Activated CD4-positive, alpha-beta T cell treated with anti-CD3 and anti-CD28 coated beads for 36 hours (primary cell): Measurements from ENCODE around the gene SORCS2. TPM values are rescaled to one million over a fixed set of nuclear protein-coding genes. Genes with fewer than 3 reads are reported as not detected.
"Not testable (repeated sequence)": the region's sequence is repeated elsewhere in the genome, so short reads cannot be mapped to it uniquely, and the experiment has no call there.

Source experiments
- ATAC-seq: fragments of 200-7000 bp; cut with Tn5 transposase; one replicate; pipeline ENCODE4 v1.10.0; 2021; ENCODE audit warnings: mild to moderate bottlenecking, moderate library complexity
- CTCF ChIA-PET: fragments of 350-600 bp; sonication (Branson Sonifier 250); formaldehyde crosslinking; loops from one replicate; lab custom pipeline; 2021; ENCODE audit warnings: antibody characterized with exemption; lab: Charles Lee
- POLR2A ChIA-PET: fragments of 350-600 bp; sonication (Branson Sonifier 250); formaldehyde crosslinking; loops from one replicate; lab custom pipeline; 2021; ENCODE audit warnings: antibody characterized with exemption, inconsistent platforms; lab: Charles Lee
- DNase-seq: peaks from one replicate; pipeline ENCODE4 v3.0.0-alpha.2; 2020
- H3K27ac Mint-ChIP-seq: one replicate; pipeline ENCODE4 v1.8.0; 2021; ENCODE audit warnings: mixed read lengths
- H3K27me3 Mint-ChIP-seq: one replicate; pipeline ENCODE4 v1.8.0; 2021; ENCODE audit warnings: mixed read lengths
- H3K36me3 Mint-ChIP-seq: one replicate; pipeline ENCODE4 v1.8.0; 2021; ENCODE audit warnings: low read depth, mixed read lengths
- H3K4me1 Mint-ChIP-seq: one replicate; pipeline ENCODE4 v1.8.0; 2021; ENCODE audit warnings: mixed read lengths
- H3K4me3 Mint-ChIP-seq: one replicate; pipeline ENCODE4 v1.8.0; 2021; ENCODE audit warnings: mild to moderate bottlenecking, moderate library complexity, mixed read lengths
- H3K9me3 Mint-ChIP-seq: one replicate; pipeline ENCODE4 v1.8.0; 2021; ENCODE audit warnings: low read depth, mixed read lengths
- intact Hi-C, 2 experiments: fragments of 100-400 bp; cut with DNase I in 1 of 2; cut with micrococcal nuclease in 1 of 2; formaldehyde crosslinking; loops; one replicate each; pipeline versions ENCODE4 v1.14.2 to v1.15.1; 2022 to 2024; cut with DNase I, micrococcal nuclease
- total RNA-seq, 2 experiments: library from RNA; stranded (reverse); gene quantifications; one replicate each; pipeline ENCODE4 v1.2.3, GENCODE V29; 2021

SORCS2 gene
- total RNA-seq, 2 experiments from 2014 or later: 0.04 TPM; not detected in 1

GRCh38 chr4:7564242-7564641 is 371.9 kb downstream of the SORCS2 start:
- DNase-seq (no peak), ATAC-seq (no peak)
- Mint-ChIP-seq H3K4me3 (no peak overlapping the region), H3K36me3 (no peaks in the 10 kb centered on the region), H3K27ac (no peak overlapping the region), H3K9me3 (no peaks in the 10 kb centered on the region), H3K4me1 (no peaks in the 10 kb centered on the region), H3K27me3 (no peaks in the 10 kb centered on the region)
- CTCF ChIA-PET: interaction anchor here (0.8 kb wide), 1 partner anchor 22 kb away, joined by 3 read pairs; no protein-coding TSS in a partner anchor
- POLR2A ChIA-PET: no interaction called here
- intact Hi-C loops: no loop called here

GRCh38 chr4:7565483-7565882 is 373.1 kb downstream of the SORCS2 start:
- Mint-ChIP-seq H3K27me3 (no peaks in the 10 kb centered on the region), H3K27ac (no peak overlapping the region), H3K9me3 (no peaks in the 10 kb centered on the region), H3K4me1 (no peaks in the 10 kb centered on the region), H3K36me3 (no peaks in the 10 kb centered on the region), H3K4me3 (no peak overlapping the region)
- intact Hi-C loops: no loop called here
- POLR2A ChIA-PET: no interaction called here
- CTCF ChIA-PET: no interaction called here
- ATAC-seq: no peak
- no peak for DNase-seq

- H3K9me3 Mint-ChIP-seq: no peaks in the 10 kb centered on the region
- CTCF ChIA-PET: no interaction called here
- POLR2A ChIA-PET: no interaction called here
- no peaks in the 10 kb centered on the region for H3K4me1 Mint-ChIP-seq
- H3K27ac Mint-ChIP-seq: no peak overlapping the region
- H3K27me3 Mint-ChIP-seq: no peaks in the 10 kb centered on the region
- no peaks in the 10 kb centered on the region for H3K36me3 Mint-ChIP-seq
- DNase-seq (no peak), ATAC-seq (no peak)
- intact Hi-C loops: no loop called here
- H3K4me3 Mint-ChIP-seq: no peak overlapping the region
Observed at GRCh38 chr4:7569810-7570783, 377.8 kb downstream of the SORCS2 start.

GRCh38 chr4:7571001-7571400 is 378.7 kb downstream of the SORCS2 start:
- Mint-ChIP-seq H3K9me3 (peaks cover 5% of the 10 kb centered on the region), H3K4me1 (no peaks in the 10 kb centered on the region), H3K4me3 (no peak overlapping the region), H3K27me3 (no peaks in the 10 kb centered on the region), H3K27ac (no peak overlapping the region), H3K36me3 (no peaks in the 10 kb centered on the region)
- ChIA-PET POLR2A (no interaction called here), CTCF (no interaction called here)
- no peak for ATAC-seq
- no peak for DNase-seq
- intact Hi-C loops: no loop called here

- no peak overlapping the region for H3K27ac Mint-ChIP-seq
- no peaks in the 10 kb centered on the region for H3K4me1 Mint-ChIP-seq
- no peak overlapping the region for H3K4me3 Mint-ChIP-seq
- H3K27me3 Mint-ChIP-seq: no peaks in the 10 kb centered on the region
- peaks cover 3% of the 10 kb centered on the region for H3K36me3 Mint-ChIP-seq
- POLR2A ChIA-PET: no interaction called here
- no peak for DNase-seq
- H3K9me3 Mint-ChIP-seq: peaks cover 12% of the 10 kb centered on the region
- CTCF ChIA-PET: no interaction called here
- ATAC-seq: no peak
- intact Hi-C loops: no loop called here
Observed at GRCh38 chr4:7571701-7572100, 379.4 kb downstream of the SORCS2 start.

GRCh38 chr4:7572894-7573293 is 380.6 kb downstream of the SORCS2 start:
- intact Hi-C loops: no loop called here
- Mint-ChIP-seq H3K27me3 (no peaks in the 10 kb centered on the region), H3K4me3 (no peak overlapping the region), H3K36me3 (peaks cover 3% of the 10 kb centered on the region), H3K9me3 (peaks cover 18% of the 10 kb centered on the region), H3K4me1 (no peaks in the 10 kb centered on the region), H3K27ac (no peak overlapping the region)
- DNase-seq (no peak), ATAC-seq (no peak)
- ChIA-PET CTCF (no interaction called here), POLR2A (no interaction called here)

- peaks cover 25% of the 10 kb centered on the region for H3K9me3 Mint-ChIP-seq
- no peaks in the 10 kb centered on the region for H3K27me3 Mint-ChIP-seq
- no peak overlapping the region for H3K27ac Mint-ChIP-seq
- H3K4me1 Mint-ChIP-seq: no peaks in the 10 kb centered on the region
- ATAC-seq: no peak
- intact Hi-C loops: no loop called here
- peaks cover 3% of the 10 kb centered on the region for H3K36me3 Mint-ChIP-seq
- ChIA-PET POLR2A (no interaction called here), CTCF (no interaction called here)
- H3K4me3 Mint-ChIP-seq: no peak overlapping the region
- DNase-seq: no peak
Observed at GRCh38 chr4:7573576-7574091, 381.3 kb downstream of the SORCS2 start.

- Mint-ChIP-seq H3K4me3 (no peak overlapping the region), H3K27me3 (no peaks in the 10 kb centered on the region), H3K36me3 (peaks cover 3% of the 10 kb centered on the region), H3K9me3 (peaks cover 30% of the 10 kb centered on the region), H3K4me1 (no peaks in the 10 kb centered on the region), H3K27ac (no peak overlapping the region)
- POLR2A ChIA-PET: no interaction called here
- intact Hi-C loops: no loop called here
- CTCF ChIA-PET: no interaction called here
- DNase-seq (no peak), ATAC-seq (no peak)
Observed at GRCh38 chr4:7574287-7575014, 382.1 kb downstream of the SORCS2 start.

- ATAC-seq (no peak), DNase-seq (no peak)
- ChIA-PET CTCF (no interaction called here), POLR2A (no interaction called here)
- intact Hi-C loops: no loop called here
- Mint-ChIP-seq H3K27ac (no peak overlapping the region), H3K4me3 (no peak overlapping the region), H3K27me3 (no peaks in the 10 kb centered on the region), H3K4me1 (no peaks in the 10 kb centered on the region), H3K9me3 (peaks cover 34% of the 10 kb centered on the region), H3K36me3 (peaks cover 3% of the 10 kb centered on the region)
Observed at GRCh38 chr4:7575426-7575825, 383.1 kb downstream of the SORCS2 start.

- ATAC-seq, intact Hi-C loops, H3K4me3 Mint-ChIP-seq, DNase-seq, H3K27me3 Mint-ChIP-seq, H3K36me3 Mint-ChIP-seq, H3K27ac Mint-ChIP-seq, H3K4me1 Mint-ChIP-seq, POLR2A ChIA-PET: not testable (repeated sequence)
- peaks cover 36% of the 10 kb centered on the region for H3K9me3 Mint-ChIP-seq
- CTCF ChIA-PET: interaction anchor here (0.6 kb wide), 1 partner anchor 62 kb away, joined by 3 read pairs; no protein-coding TSS in a partner anchor
Observed at GRCh38 chr4:7577361-7578039, 385.2 kb downstream of the SORCS2 start.

- DNase-seq: peak; percentile 39
- intact Hi-C loops: no loop called here
- CTCF ChIA-PET: no interaction called here
- peaks cover 2% of the 10 kb centered on the region for H3K27me3 Mint-ChIP-seq
- peaks cover under 1% of the 10 kb centered on the region for H3K36me3 Mint-ChIP-seq
- no peak for ATAC-seq
- H3K4me3 Mint-ChIP-seq: no peak overlapping the region
- H3K9me3 Mint-ChIP-seq: peaks cover 29% of the 10 kb centered on the region
- H3K27ac Mint-ChIP-seq: no peak overlapping the region
- POLR2A ChIA-PET: no interaction called here
- no peaks in the 10 kb centered on the region for H3K4me1 Mint-ChIP-seq
Observed at GRCh38 chr4:7581477-7581876, 389.1 kb downstream of the SORCS2 start.
